Prostate gland (tissue), 2 donors: Measurements from ENCODE around the gene SCFD2.

Source experiments
- CTCF ChIP-seq, 4 experiments: fragments of 200-600 bp in 2 of 4; fragments of 450-650 bp in 2 of 4; sonication (generic) in 2 of 4; IDR thresholded peaks; 1 replicate in 3 of 4; 2 replicates in 1 of 4; pipeline ENCODE4 v1.5.1; 2016 to 2019; ENCODE audit warnings: antibody characterized with exemption in 4 of 4, mild to moderate bottlenecking in 2 of 4, moderate library complexity in 2 of 4
- POLR2AphosphoS5 ChIP-seq: sonication (generic); formaldehyde crosslinking; IDR thresholded peaks from one replicate; pipeline ENCODE4 v1.6.1; 2017; ENCODE audit warnings: antibody characterized with exemption

- TF ChIP-seq CTCF (IDR thresholded peaks at IDR 0.05): no peak
- TF ChIP-seq POLR2AphosphoS5: no peak
Measured at GRCh38 chr4:53233114-53233795, 132.6 kb downstream of the SCFD2 start.
